Astrocyte (in vitro differentiated cells and primary cell): ENCODE results near the gene CEP83. TPM values are rescaled to one million over a fixed set of nuclear protein-coding genes. Genes with fewer than 3 reads are reported as not detected.

Experiments
- DNase-seq: peaks from one replicate; pipeline ENCODE4 v3.0.0-alpha.2; 2010; ENCODE audit warnings: low read depth
- FAIRE-seq: peaks from 2 replicates; lab custom pipeline; 2011; peaks lifted over from hg19 to GRCh38; lab: Jason Lieb, UNC
- H2AFZ ChIP-seq: 2 replicates; pipeline ENCODE4 v1.6.0; 2012; ENCODE audit warnings: low read depth, low read length, inconsistent platforms
- H3K27ac ChIP-seq: 2 replicates; pipeline ENCODE4 v1.5.1; 2011; ENCODE audit warnings: low read depth, low read length, inconsistent platforms
- H3K27me3 ChIP-seq: 2 replicates; pipeline ENCODE4 v1.6.0; 2011; ENCODE audit warnings: low read length, inconsistent platforms; ENCODE audit not compliant: insufficient read depth
- H3K36me3 ChIP-seq: 2 replicates; pipeline ENCODE4 v1.5.1; 2011; ENCODE audit warnings: low read length, inconsistent platforms; ENCODE audit not compliant: insufficient read depth
- H3K4me1 ChIP-seq: 2 replicates; pipeline ENCODE4 v1.5.1; 2011; ENCODE audit warnings: low read length, inconsistent platforms; ENCODE audit not compliant: insufficient read depth
- H3K4me2 ChIP-seq: 2 replicates; pipeline ENCODE4 v1.6.0; 2012; ENCODE audit warnings: low read length, inconsistent platforms
- H3K4me3 ChIP-seq: 2 replicates; pipeline ENCODE4 v1.5.1; 2011; ENCODE audit warnings: low read depth, mild to moderate bottlenecking, low read length, inconsistent platforms; ENCODE audit not compliant: insufficient read depth
- H3K79me2 ChIP-seq: 2 replicates; pipeline ENCODE4 v1.6.0; 2012; ENCODE audit warnings: mild to moderate bottlenecking, low read length, inconsistent platforms; ENCODE audit not compliant: insufficient read depth
- H3K9ac ChIP-seq: 2 replicates; pipeline ENCODE4 v1.6.0; 2012; ENCODE audit warnings: mild to moderate bottlenecking, low read length, inconsistent platforms
- H3K9me3 ChIP-seq: 2 replicates; pipeline ENCODE4 v1.5.1; 2012; ENCODE audit warnings: low read depth, mild to moderate bottlenecking, low read length, inconsistent platforms; ENCODE audit not compliant: insufficient read depth
- H4K20me1 ChIP-seq: 2 replicates; pipeline ENCODE4 v1.6.0; 2012; ENCODE audit warnings: low read length, inconsistent platforms; ENCODE audit not compliant: insufficient read depth
- H3K27ac Mint-ChIP-seq: one replicate; pipeline ENCODE4 v1.8.0; 2021; ENCODE audit warnings: mild to moderate bottlenecking, mixed read lengths; ENCODE audit not compliant: unreplicated experiment
- H3K27me3 Mint-ChIP-seq: one replicate; pipeline ENCODE4 v1.8.0; 2021; ENCODE audit warnings: low read depth, mixed read lengths; ENCODE audit not compliant: unreplicated experiment
- H3K36me3 Mint-ChIP-seq: one replicate; pipeline ENCODE4 v1.8.0; 2021; ENCODE audit warnings: low read depth, mixed read lengths; ENCODE audit not compliant: unreplicated experiment
- H3K4me1 Mint-ChIP-seq: one replicate; pipeline ENCODE4 v1.8.0; 2021; ENCODE audit warnings: low read depth, mixed read lengths; ENCODE audit not compliant: unreplicated experiment
- H3K4me3 Mint-ChIP-seq: one replicate; pipeline ENCODE4 v1.8.0; 2021; ENCODE audit warnings: mild to moderate bottlenecking, moderate library complexity, mixed read lengths; ENCODE audit not compliant: unreplicated experiment
- H3K9me3 Mint-ChIP-seq: one replicate; pipeline ENCODE4 v1.8.0; 2021; ENCODE audit warnings: mild to moderate bottlenecking, mixed read lengths; ENCODE audit not compliant: unreplicated experiment
- CTCF ChIP-seq: IDR thresholded peaks from 2 replicates; pipeline ENCODE4 v1.5.1; 2011; ENCODE audit warnings: low read depth, mild to moderate bottlenecking, inconsistent platforms, low read length, moderate library complexity; ENCODE audit not compliant: insufficient read depth
- EZH2 ChIP-seq: IDR thresholded peaks from 2 replicates; pipeline ENCODE4 v1.6.1; 2012; ENCODE audit warnings: mild to moderate bottlenecking, low read length, inconsistent platforms; ENCODE audit not compliant: insufficient read depth
- total RNA-seq: library from RNA; stranded (reverse); gene quantifications from 2 replicates; pipeline ENCODE4 v1.2.1, GENCODE V29; 2021

The CEP83 gene
- total RNA-seq, 1 donor from 2014 or later: 12.4 TPM

DNA sequence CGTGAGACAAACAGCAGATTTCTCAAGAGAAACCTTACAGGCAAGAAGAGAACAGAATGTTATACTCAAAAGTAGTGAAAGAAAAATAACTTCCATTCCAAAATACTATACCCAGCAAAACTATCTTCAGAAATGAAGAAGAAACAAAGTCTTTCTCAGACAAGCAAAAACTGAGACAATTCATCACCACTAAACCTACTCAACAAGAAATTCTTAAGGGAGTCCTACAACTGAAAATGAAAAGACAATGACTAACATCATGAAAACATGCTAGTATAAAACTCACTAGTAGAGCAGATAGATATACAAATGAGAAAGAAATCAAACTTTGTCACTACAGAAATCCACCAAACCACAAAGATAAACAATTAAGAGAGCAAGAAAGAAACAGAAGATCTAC is 106.5 kb downstream of the CEP83 start:
- Histone ChIP-seq H3K9ac (no peak overlapping the region), H4K20me1 (no peaks in the 10 kb centered on the region), H3K79me2 (no peaks in the 10 kb centered on the region), H3K9me3 (peaks cover 12% of the 10 kb centered on the region), H2AFZ (no peak overlapping the region), H3K27me3 (no peaks in the 10 kb centered on the region), H3K4me1 (no peaks in the 10 kb centered on the region), H3K36me3 (no peaks in the 10 kb centered on the region), H3K4me2 (no peak overlapping the region), H3K4me3 (no peak overlapping the region), H3K27ac (no peak overlapping the region)
- Mint-ChIP-seq H3K27me3 (no peaks in the 10 kb centered on the region), H3K9me3 (peaks cover 37% of the 10 kb centered on the region), H3K27ac (no peak overlapping the region), H3K4me1 (no peaks in the 10 kb centered on the region), H3K36me3 (peaks cover 40% of the 10 kb centered on the region), H3K4me3 (no peak overlapping the region)
- no peak for FAIRE-seq
- no peak for DNase-seq
- TF ChIP-seq EZH2: no peak
- TF ChIP-seq CTCF: no peak

DNA sequence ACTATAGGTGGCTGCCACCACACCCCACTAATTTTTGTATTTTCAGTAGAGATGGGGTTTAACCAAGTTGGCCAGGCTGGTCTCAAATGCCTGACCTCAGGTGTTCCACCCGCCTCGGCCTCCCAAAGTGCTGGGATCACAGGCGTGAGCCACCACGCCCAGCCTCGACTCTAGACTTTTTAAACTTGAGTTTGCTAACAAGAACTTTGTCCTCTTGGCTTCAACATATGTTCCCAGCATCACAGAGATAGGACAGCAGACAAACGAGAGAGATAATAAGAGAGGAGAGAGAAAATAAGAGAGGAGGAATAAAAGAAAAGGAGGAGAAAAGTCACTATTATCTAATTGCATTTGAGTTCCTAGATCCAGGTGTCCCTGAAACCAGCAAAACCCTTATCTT is 119.1 kb downstream of the CEP83 start:
- FAIRE-seq: no peak
- no peak overlapping the region for H2AFZ ChIP-seq
- H4K20me1 ChIP-seq: no peaks in the 10 kb centered on the region
- Mint-ChIP-seq H3K27me3 (no peaks in the 10 kb centered on the region), H3K4me1 (no peaks in the 10 kb centered on the region), H3K27ac (no peak overlapping the region), H3K36me3 (peaks cover 5% of the 10 kb centered on the region), H3K4me3 (no peak overlapping the region), H3K9me3 (peaks cover 2% of the 10 kb centered on the region)
- H3K4me1 ChIP-seq: no peaks in the 10 kb centered on the region
- H3K36me3 ChIP-seq: no peaks in the 10 kb centered on the region
- no peak overlapping the region for H3K4me3 ChIP-seq
- DNase-seq: no peak
- H3K9ac ChIP-seq: no peak overlapping the region
- no peaks in the 10 kb centered on the region for H3K9me3 ChIP-seq
- TF ChIP-seq CTCF (no peak), EZH2 (no peak)
- H3K4me2 ChIP-seq: no peak overlapping the region
- no peaks in the 10 kb centered on the region for H3K27me3 ChIP-seq
- no peak overlapping the region for H3K27ac ChIP-seq
- no peaks in the 10 kb centered on the region for H3K79me2 ChIP-seq

GRCh38 chr12:94338006-94338794 is 121.5 kb downstream of the CEP83 start:
- no peaks in the 10 kb centered on the region for H3K9me3 Mint-ChIP-seq

More at GRCh38 chr12:94338006-94338794, 121.5 kb downstream of the CEP83 start:
- no peak overlapping the region for H3K4me2 ChIP-seq
- TF ChIP-seq CTCF: no peak
- no peak for TF ChIP-seq EZH2
- no peak overlapping the region for H3K27ac ChIP-seq
- H2AFZ ChIP-seq: no peak overlapping the region
- no peaks in the 10 kb centered on the region for H3K9me3 ChIP-seq
- H3K36me3 Mint-ChIP-seq: no peaks in the 10 kb centered on the region
- H3K36me3 ChIP-seq: no peaks in the 10 kb centered on the region
- H3K9ac ChIP-seq: no peak overlapping the region
- H3K4me1 Mint-ChIP-seq: no peaks in the 10 kb centered on the region
- no peaks in the 10 kb centered on the region for H3K27me3 ChIP-seq
- H3K4me3 Mint-ChIP-seq: no peak overlapping the region
- no peaks in the 10 kb centered on the region for H3K79me2 ChIP-seq
- no peaks in the 10 kb centered on the region for H3K4me1 ChIP-seq
- H3K4me3 ChIP-seq: no peak overlapping the region
- H4K20me1 ChIP-seq: no peaks in the 10 kb centered on the region
- H3K27me3 Mint-ChIP-seq: no peaks in the 10 kb centered on the region
- no peak overlapping the region for H3K27ac Mint-ChIP-seq
- no peak for FAIRE-seq
- DNase-seq: no peak
